ENCODE measurements around the gene RRAS. TPM values are rescaled to one million over a fixed set of nuclear protein-coding genes. Genes with fewer than 3 reads are reported as not detected.

The RRAS gene
- total RNA-seq, 4 donors from 2014 or later = 134 to 205 (median 187) TPM

DNA sequence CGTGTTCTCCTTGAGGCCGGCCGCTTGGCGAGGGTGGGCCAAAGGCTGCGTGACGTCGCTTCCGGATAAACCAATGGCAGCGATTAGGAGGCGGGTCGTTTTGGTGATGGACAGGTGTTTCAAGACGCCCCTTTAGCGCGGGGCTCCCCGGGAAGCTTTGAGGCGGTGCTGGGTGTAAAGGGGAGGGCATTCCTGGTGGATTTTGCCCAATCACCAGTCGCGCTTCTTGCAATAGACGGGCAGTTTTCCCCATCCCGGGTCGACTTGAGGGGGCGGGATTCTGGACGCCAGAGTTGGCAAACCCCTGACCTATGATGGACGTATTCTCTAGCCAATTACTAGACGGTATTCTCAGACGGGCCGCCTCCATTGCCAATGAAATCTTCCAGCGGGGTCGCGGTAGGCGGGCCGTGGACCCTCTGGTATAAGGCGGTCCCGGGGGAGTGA is 36.9 kb upstream of the RRAS start:
- H3K4me1 ChIP-seq = peaks cover 45 to 64% (median 57%) of the 10 kb centered on the region in 4 donors
- peak overlapping the region; percentile 88 to 97 (median 94) for H3K27ac ChIP-seq (replicated peaks in 1 of 4)
- intact Hi-C loops (cut with DNase I) = loop anchor here (5.0 kb wide), 2 partner anchors 35 to 85 kb away; partner anchors contain the start of genes PRR12, RRAS and SCAF1
- TF ChIP-seq POLR2AphosphoS5 (IDR thresholded peaks at IDR 0.05) (peak in 1 of 2 donors; percentile 2), EP300 (IDR thresholded peaks at IDR 0.05) (no peak)
- TF ChIP-seq, protein P1, sequence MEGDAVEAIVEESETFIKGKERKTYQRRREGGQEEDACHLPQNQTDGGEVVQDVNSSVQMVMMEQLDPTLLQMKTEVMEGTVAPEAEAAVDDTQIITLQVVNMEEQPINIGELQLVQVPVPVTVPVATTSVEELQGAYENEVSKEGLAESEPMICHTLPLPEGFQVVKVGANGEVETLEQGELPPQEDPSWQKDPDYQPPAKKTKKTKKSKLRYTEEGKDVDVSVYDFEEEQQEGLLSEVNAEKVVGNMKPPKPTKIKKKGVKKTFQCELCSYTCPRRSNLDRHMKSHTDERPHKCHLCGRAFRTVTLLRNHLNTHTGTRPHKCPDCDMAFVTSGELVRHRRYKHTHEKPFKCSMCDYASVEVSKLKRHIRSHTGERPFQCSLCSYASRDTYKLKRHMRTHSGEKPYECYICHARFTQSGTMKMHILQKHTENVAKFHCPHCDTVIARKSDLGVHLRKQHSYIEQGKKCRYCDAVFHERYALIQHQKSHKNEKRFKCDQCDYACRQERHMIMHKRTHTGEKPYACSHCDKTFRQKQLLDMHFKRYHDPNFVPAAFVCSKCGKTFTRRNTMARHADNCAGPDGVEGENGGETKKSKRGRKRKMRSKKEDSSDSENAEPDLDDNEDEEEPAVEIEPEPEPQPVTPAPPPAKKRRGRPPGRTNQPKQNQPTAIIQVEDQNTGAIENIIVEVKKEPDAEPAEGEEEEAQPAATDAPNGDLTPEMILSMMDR (IDR thresholded peaks at IDR 0.05) = peak in 1 of 3 experiments; percentile 13
- H3K36me3 ChIP-seq = peaks cover 2 to 13% (median 11%) of the 10 kb centered on the region in 4 donors
- DNase-seq (ENCODE audit: extremely low spot score) = peak; percentile 100
- no peaks in the 10 kb centered on the region for H3K9me3 ChIP-seq
- H3K27me3 ChIP-seq = no peaks in the 10 kb centered on the region
- 3% methylated on average over 11 of the region's 34 CpGs for WGBS
- peak overlapping the region; percentile 76 to 99 (median 86) for H3K4me3 ChIP-seq

DNA sequence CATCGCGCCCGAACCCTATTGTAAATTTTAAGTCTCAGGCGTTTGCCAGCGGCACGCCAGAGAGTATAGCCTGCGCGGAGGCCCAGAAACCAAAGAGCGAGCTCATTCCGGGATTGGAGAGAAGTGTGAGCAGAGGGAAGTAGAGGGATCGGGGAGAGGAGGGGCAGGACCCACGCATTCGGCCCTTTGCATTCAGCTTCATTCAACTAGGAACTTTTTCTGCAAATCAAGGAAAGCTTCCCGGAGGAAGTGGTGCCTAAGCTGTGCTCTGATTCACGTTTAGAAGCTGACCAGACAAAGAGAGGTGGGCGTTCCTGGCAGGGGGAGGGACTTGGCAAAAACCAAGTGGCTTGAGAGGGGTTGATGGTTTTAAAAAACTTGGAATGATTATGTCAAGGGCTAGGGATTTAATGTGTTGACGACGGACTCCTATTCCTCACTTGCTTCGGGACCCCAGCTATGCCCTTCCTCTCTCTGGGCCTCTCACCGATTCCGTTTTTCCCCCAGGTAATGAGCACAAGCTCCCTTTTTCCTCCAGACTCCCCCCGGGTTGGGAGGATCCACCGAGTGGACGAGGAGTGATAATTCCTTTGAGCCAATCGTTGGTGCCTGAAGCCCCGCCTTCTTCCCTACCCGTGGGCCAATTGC is 36.3 kb upstream of the RRAS start:
- peak overlapping the region; percentile 83 to 96 (median 88) for H3K27ac ChIP-seq (replicated peaks in 1 of 4)
- DNase-seq (ENCODE audit: extremely low spot score) = no peak
- H3K27me3 ChIP-seq = no peaks in the 10 kb centered on the region
- TF ChIP-seq, protein P1 (IDR thresholded peaks at IDR 0.05) = peak in 1 of 3 experiments; percentile 3
- TF ChIP-seq POLR2AphosphoS5 (IDR thresholded peaks at IDR 0.05) (peak; percentile 56 to 64), EP300 (IDR thresholded peaks at IDR 0.05) (no peak), POLR2A (IDR thresholded peaks at IDR 0.05; ENCODE audit: low read depth) (no peak)
- H3K4me3 ChIP-seq = peak overlapping the region; percentile 39 to 97 (median 50)
- H3K36me3 ChIP-seq = peaks cover 0 to 8% (median 5%) of the 10 kb centered on the region in 4 donors
- WGBS = 1% methylated on average over 22 of the region's 27 CpGs
- intact Hi-C loops (cut with DNase I) = loop anchor here (5.0 kb wide), 2 partner anchors 34 to 84 kb away; partner anchors contain the start of genes PRR12, RRAS and SCAF1
- H3K4me1 ChIP-seq = peaks cover 45 to 60% (median 55%) of the 10 kb centered on the region in 4 donors
- H3K9me3 ChIP-seq = no peaks in the 10 kb centered on the region

- Histone ChIP-seq H3K27ac (replicated peaks in 1 of 4) (peak overlapping the region in 3 of 4 donors; percentile 48 to 60 (median 50)), H3K9me3 (no peaks in the 10 kb centered on the region), H3K4me1 (peaks cover 10 to 21% (median 17%) of the 10 kb centered on the region in 4 donors), H3K36me3 (peaks cover 0 to 29% (median 9%) of the 10 kb centered on the region in 4 donors), H3K4me3 (peak overlapping the region in 1 of 4 donors; percentile 27), H3K27me3 (no peaks in the 10 kb centered on the region)
- DNase-seq (ENCODE audit: extremely low spot score) = no peak
- TF ChIP-seq, protein P1 (IDR thresholded peaks at IDR 0.05) = peak; percentile 81 to 97 (median 83)
- TF ChIP-seq POLR2AphosphoS5 (IDR thresholded peaks at IDR 0.05) = peak in 1 of 2 donors; percentile 64
- no peak for TF ChIP-seq EP300 (IDR thresholded peaks at IDR 0.05)
- WGBS = 30% methylated on average over 26 of the region's 28 CpGs
- intact Hi-C loops (cut with DNase I) = loop anchor here (5.0 kb wide), 1 partner anchor 100 kb away; no protein-coding TSS in a partner anchor
These were observed 32.4 kb upstream of the RRAS start for GRCh38 chr19:49672131-49672919.

- intact Hi-C loops (cut with DNase I) = no loop called here
- TF ChIP-seq EP300 (IDR thresholded peaks at IDR 0.05) (no peak), POLR2AphosphoS5 (IDR thresholded peaks at IDR 0.05) (no peak)
- no peak for DNase-seq (ENCODE audit: extremely low spot score)
- Histone ChIP-seq H3K27me3 (no peaks in the 10 kb centered on the region), H3K36me3 (peaks cover 0 to 29% (median 9%) of the 10 kb centered on the region in 4 donors), H3K27ac (replicated peaks in 1 of 4) (no peak overlapping the region), H3K4me3 (no peak overlapping the region), H3K9me3 (no peaks in the 10 kb centered on the region), H3K4me1 (peaks cover 15 to 29% (median 20%) of the 10 kb centered on the region in 4 donors)
- 92% methylated on average over 3 of the region's 3 CpGs for whole genome bisulfite sequencing
These were observed 29.6 kb upstream of the RRAS start for GRCh38 chr19:49669516-49669915.

GRCh38 chr19:49667473-49667872 is 27.5 kb upstream of the RRAS start:
- H3K4me3 ChIP-seq = no peak overlapping the region
- WGBS = 90% methylated on average over 2 of the region's 2 CpGs
- H3K4me1 ChIP-seq = peaks cover 23 to 43% (median 32%) of the 10 kb centered on the region in 4 donors
- peaks cover 0 to 37% (median 16%) of the 10 kb centered on the region in 4 donors for H3K36me3 ChIP-seq
- H3K27ac ChIP-seq (replicated peaks in 1 of 4) = no peak overlapping the region
- H3K27me3 ChIP-seq = no peaks in the 10 kb centered on the region
- no peak for DNase-seq (ENCODE audit: extremely low spot score)
- H3K9me3 ChIP-seq = no peaks in the 10 kb centered on the region
- TF ChIP-seq POLR2A (IDR thresholded peaks at IDR 0.05; ENCODE audit: low read depth) = no peak
- TF ChIP-seq EP300 (IDR thresholded peaks at IDR 0.05) = no peak
- no peak for TF ChIP-seq POLR2AphosphoS5 (IDR thresholded peaks at IDR 0.05)
- TF ChIP-seq, protein P1 (IDR thresholded peaks at IDR 0.05) = no peak
- intact Hi-C loops (cut with DNase I) = no loop called here
